TTC549 (cell line): ENCODE results near the gene CCDC7.
"Not testable (repeated sequence)": the region's sequence is repeated elsewhere in the genome, so short reads cannot be mapped to it uniquely, and the experiment has no call there.

Experiments
- FAIRE-seq: peaks from 2 replicates; lab custom pipeline; 2012; peaks lifted over from hg19 to GRCh38; lab: Jason Lieb, UNC

Gene CCDC7

GRCh38 chr10:32445740-32446535 is at the start of gene CCDC7:
CCDC7 (plus strand) TSS chr10:32446140; CDS start chr10:32451643, 5,503 bp downstream.
- FAIRE-seq: no peak

- not testable (repeated sequence) for FAIRE-seq
These were observed 48.8 kb upstream of the CCDC7 start for GRCh38 chr10:32397163-32397562.

- FAIRE-seq: not testable (repeated sequence)
These were observed 46.2 kb upstream of the CCDC7 start for GRCh38 chr10:32399720-32400119.

GRCh38 chr10:32400961-32401360 is 45.0 kb upstream of the CCDC7 start:
- no peak for FAIRE-seq

GRCh38 chr10:32402499-32402898 is 43.4 kb upstream of the CCDC7 start:
- FAIRE-seq: no peak

- FAIRE-seq: no peak
These were observed 42.8 kb upstream of the CCDC7 start for GRCh38 chr10:32403091-32403490.

- FAIRE-seq: no peak
These were observed 37.2 kb upstream of the CCDC7 start for GRCh38 chr10:32408690-32409089.

GRCh38 chr10:32409741-32410140 is 36.2 kb upstream of the CCDC7 start:
- FAIRE-seq: no peak

GRCh38 chr10:32410569-32410968 is 35.4 kb upstream of the CCDC7 start:
- no peak for FAIRE-seq

- no peak for FAIRE-seq
These were observed 34.0 kb upstream of the CCDC7 start for GRCh38 chr10:32411797-32412498.

- FAIRE-seq: no peak
These were observed 33.5 kb upstream of the CCDC7 start for GRCh38 chr10:32412499-32412853.

GRCh38 chr10:32413513-32413912 is 32.4 kb upstream of the CCDC7 start:
- FAIRE-seq: no peak

GRCh38 chr10:32415361-32415760 is 30.6 kb upstream of the CCDC7 start:
- no peak for FAIRE-seq

- FAIRE-seq: no peak
These were observed 27.9 kb upstream of the CCDC7 start for GRCh38 chr10:32417911-32418547.

GRCh38 chr10:32418572-32418971 is 27.4 kb upstream of the CCDC7 start:
- FAIRE-seq: no peak

- FAIRE-seq: no peak
These were observed 26.3 kb upstream of the CCDC7 start for GRCh38 chr10:32419615-32420014.

- FAIRE-seq: no peak
These were observed 19.8 kb upstream of the CCDC7 start for GRCh38 chr10:32426186-32426585.

GRCh38 chr10:32433542-32433941 is 12.4 kb upstream of the CCDC7 start:
- FAIRE-seq: no peak

- no peak for FAIRE-seq
These were observed 9.7 kb upstream of the CCDC7 start for GRCh38 chr10:32436215-32436614.

GRCh38 chr10:32437334-32437733 is 8.6 kb upstream of the CCDC7 start:
- FAIRE-seq: no peak

- FAIRE-seq: no peak
These were observed 904 bp upstream of the CCDC7 start for GRCh38 chr10:32445036-32445435.

GRCh38 chr10:32446536-32447406 is 831 bp downstream of the CCDC7 start:
- FAIRE-seq: no peak
